Activated CD4-positive, alpha-beta T cell treated with anti-CD3 and anti-CD28 coated beads, Interleukin-10, Interleukin-2, amounts not matched to agents 100 ng/mL and 50 ng/mL, durations not matched to agents 16 hours and 8 hours (primary cell): Measurements from ENCODE around the gene CLCNKB.
"Not testable (repeated sequence)": the region's sequence is repeated elsewhere in the genome, so short reads cannot be mapped to it uniquely, and the experiment has no call there.

Experiments used
- DNase-seq: peaks from one replicate; pipeline ENCODE4 v3.0.0-alpha.2; 2020

The CLCNKB gene

GRCh38 chr1:16036461-16036860, 7.1 kb upstream of the CLCNKB start:
- DNase-seq, result not testable (repeated sequence)

- DNase-seq, result no peak
Measured at GRCh38 chr1:16038620-16038912, 5.0 kb upstream of the CLCNKB start.

GRCh38 chr1:16039871-16040270, 3.7 kb upstream of the CLCNKB start:
- DNase-seq, result not testable (repeated sequence)

GRCh38 chr1:16041200-16041599, 2.4 kb upstream of the CLCNKB start:
- no peak for DNase-seq

GRCh38 chr1:16042096-16042495, 1.5 kb upstream of the CLCNKB start:
- no peak for DNase-seq

GRCh38 chr1:16042654-16043053, 928 bp upstream of the CLCNKB start:
- not testable (repeated sequence) for DNase-seq

GRCh38 chr1:16043950-16044349, 368 bp downstream of the CLCNKB start:
- DNase-seq, result no peak

- no peak for DNase-seq
Measured at GRCh38 chr1:16046842-16047241, 3.3 kb downstream of the CLCNKB start.

GRCh38 chr1:16047791-16048475, 4.4 kb downstream of the CLCNKB start:
- DNase-seq, result no peak

GRCh38 chr1:16048573-16049189, 5.1 kb downstream of the CLCNKB start:
- DNase-seq, result peak; percentile 35

GRCh38 chr1:16050328-16050727, 6.7 kb downstream of the CLCNKB start:
- DNase-seq, result no peak

- no peak for DNase-seq
Measured at GRCh38 chr1:16051039-16051438, 7.5 kb downstream of the CLCNKB start.

- not testable (repeated sequence) for DNase-seq
Measured at GRCh38 chr1:16051949-16052348, 8.4 kb downstream of the CLCNKB start.

- DNase-seq, result no peak
Measured at GRCh38 chr1:16053781-16054502, 10.4 kb downstream of the CLCNKB start.

- no peak for DNase-seq
Measured at GRCh38 chr1:16054598-16055540, 11.3 kb downstream of the CLCNKB start.

- DNase-seq, result peak; percentile 89
Measured at GRCh38 chr1:16055613-16056520, 12.3 kb downstream of the CLCNKB start.

GRCh38 chr1:16056521-16056912, 12.9 kb downstream of the CLCNKB start:
- DNase-seq, result not testable (repeated sequence)

GRCh38 chr1:16057314-16057915, 13.8 kb downstream of the CLCNKB start:
- not testable (repeated sequence) for DNase-seq

- not testable (repeated sequence) for DNase-seq
Measured at GRCh38 chr1:16058394-16059120, 15.0 kb downstream of the CLCNKB start.

- DNase-seq, result no peak
Measured at GRCh38 chr1:16061266-16061665, 17.7 kb downstream of the CLCNKB start.
